DND-41 (cell line): Measurements from ENCODE around the gene SLC27A4.

Source experiments
- ATAC-seq: fragments of 200-7000 bp; cut with Tn5 transposase; 3 replicates; pipeline ENCODE4 v1.9.1; 2021; ENCODE audit warnings: low read depth; ENCODE audit not compliant: insufficient read depth
- DNase-seq: peaks from one replicate; pipeline ENCODE4 v3.0.0-alpha.2; 2020
- H2AFZ ChIP-seq: 2 replicates; pipeline ENCODE4 v1.6.0; 2012; ENCODE audit warnings: low read depth, low read length
- H3K27ac ChIP-seq: 2 replicates; pipeline ENCODE4 v1.5.1; 2012; ENCODE audit warnings: low read length, inconsistent platforms
- H3K27me3 ChIP-seq: fragments of 200-600 bp; sonication (generic); 2 replicates; pipeline ENCODE4 v1.6.0; 2012; ENCODE audit warnings: low read length, mild to moderate bottlenecking, inconsistent platforms; ENCODE audit not compliant: insufficient read depth, poor library complexity
- H3K36me3 ChIP-seq: 2 replicates; pipeline ENCODE4 v1.5.1; 2012; ENCODE audit warnings: low read length, inconsistent platforms; ENCODE audit not compliant: insufficient read depth
- H3K4me1 ChIP-seq: 2 replicates; pipeline ENCODE4 v1.5.1; 2012; ENCODE audit warnings: mild to moderate bottlenecking, low read length; ENCODE audit not compliant: insufficient read depth
- H3K4me2 ChIP-seq: 2 replicates; pipeline ENCODE4 v1.6.0; 2012; ENCODE audit warnings: mild to moderate bottlenecking, moderate library complexity, low read length, inconsistent platforms; ENCODE audit not compliant: insufficient read depth
- H3K4me3 ChIP-seq, 2 experiments: fragments of 200-600 bp in 1 of 2; shearing (Covaris generic) in 1 of 2; 2 replicates each; pipeline ENCODE4 v1.5.1; 2012 to 2016; ENCODE audit warnings: inconsistent platforms in 2 of 2, low read length in 2 of 2, mild to moderate bottlenecking in 2 of 2, low read depth in 1 of 2, moderate library complexity in 1 of 2
- H3K79me2 ChIP-seq: 2 replicates; pipeline ENCODE4 v1.6.0; 2012; ENCODE audit warnings: low read length, inconsistent platforms; ENCODE audit not compliant: insufficient read depth
- H3K9ac ChIP-seq: 2 replicates; pipeline ENCODE4 v1.6.0; 2012; ENCODE audit warnings: low read depth, mild to moderate bottlenecking, inconsistent platforms, low read length, moderate library complexity
- H3K9me3 ChIP-seq: 2 replicates; pipeline ENCODE4 v1.5.1; 2012; ENCODE audit warnings: low read length, moderate library complexity, mild to moderate bottlenecking, inconsistent platforms; ENCODE audit not compliant: insufficient read depth, severe bottlenecking
- H4K20me1 ChIP-seq: 2 replicates; pipeline ENCODE4 v1.6.0; 2012; ENCODE audit warnings: low read length; ENCODE audit not compliant: insufficient read depth
- EZH2 ChIP-seq: IDR thresholded peaks from 3 replicates; pipeline ENCODE4 v1.6.1; 2012; ENCODE audit warnings: borderline replicate concordance, low read depth, mild to moderate bottlenecking, moderate library complexity, low read length, inconsistent platforms; ENCODE audit not compliant: severe bottlenecking
- TF ChIP-seq, protein P1 (sequence below): IDR thresholded peaks from 2 replicates; pipeline ENCODE4 v1.5.1; 2012; ENCODE audit warnings: borderline replicate concordance, low read length, moderate library complexity, mild to moderate bottlenecking; ENCODE audit not compliant: poor library complexity, severe bottlenecking; ENCODE audit errors: extremely low read depth

Gene SLC27A4

DNA sequence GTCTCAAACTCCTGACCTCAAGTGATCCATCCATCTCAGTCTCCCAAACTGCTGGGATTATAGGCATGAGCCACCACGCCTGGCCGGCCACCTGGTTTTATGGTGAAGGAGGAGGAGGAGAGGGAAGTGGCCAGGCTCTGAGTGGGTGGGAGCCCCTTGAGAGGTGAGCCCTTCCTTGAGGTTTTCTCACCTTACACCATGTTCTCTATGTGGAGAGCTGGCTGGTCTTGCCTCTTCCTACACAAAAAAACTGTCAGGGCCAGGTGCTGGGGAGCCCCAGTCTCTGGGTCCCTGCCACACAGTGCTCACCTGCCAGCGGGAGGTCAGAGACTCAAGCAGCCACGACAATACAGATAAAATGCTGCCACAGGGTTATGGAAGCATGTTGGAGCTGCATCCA lies 46.2 kb upstream of the SLC27A4 start:
- Histone ChIP-seq H3K4me1 (peaks cover 8% of the 10 kb centered on the region; the same call in 1 of the 2 replicates), H3K36me3 (no peaks in the 10 kb centered on the region), H3K9me3 (no peaks in the 10 kb centered on the region), H4K20me1 (no peaks in the 10 kb centered on the region), H3K4me3 (no peak overlapping the region), H3K79me2 (no peaks in the 10 kb centered on the region), H3K27ac (no peak overlapping the region), H3K27me3 (no peaks in the 10 kb centered on the region), H2AFZ (no peak overlapping the region), H3K9ac (no peak overlapping the region), H3K4me2 (no peak overlapping the region)
- no peak for DNase-seq
- no peak for ATAC-seq
- TF ChIP-seq, protein P1, sequence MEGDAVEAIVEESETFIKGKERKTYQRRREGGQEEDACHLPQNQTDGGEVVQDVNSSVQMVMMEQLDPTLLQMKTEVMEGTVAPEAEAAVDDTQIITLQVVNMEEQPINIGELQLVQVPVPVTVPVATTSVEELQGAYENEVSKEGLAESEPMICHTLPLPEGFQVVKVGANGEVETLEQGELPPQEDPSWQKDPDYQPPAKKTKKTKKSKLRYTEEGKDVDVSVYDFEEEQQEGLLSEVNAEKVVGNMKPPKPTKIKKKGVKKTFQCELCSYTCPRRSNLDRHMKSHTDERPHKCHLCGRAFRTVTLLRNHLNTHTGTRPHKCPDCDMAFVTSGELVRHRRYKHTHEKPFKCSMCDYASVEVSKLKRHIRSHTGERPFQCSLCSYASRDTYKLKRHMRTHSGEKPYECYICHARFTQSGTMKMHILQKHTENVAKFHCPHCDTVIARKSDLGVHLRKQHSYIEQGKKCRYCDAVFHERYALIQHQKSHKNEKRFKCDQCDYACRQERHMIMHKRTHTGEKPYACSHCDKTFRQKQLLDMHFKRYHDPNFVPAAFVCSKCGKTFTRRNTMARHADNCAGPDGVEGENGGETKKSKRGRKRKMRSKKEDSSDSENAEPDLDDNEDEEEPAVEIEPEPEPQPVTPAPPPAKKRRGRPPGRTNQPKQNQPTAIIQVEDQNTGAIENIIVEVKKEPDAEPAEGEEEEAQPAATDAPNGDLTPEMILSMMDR, result no peak
- no peak for TF ChIP-seq EZH2

DNA sequence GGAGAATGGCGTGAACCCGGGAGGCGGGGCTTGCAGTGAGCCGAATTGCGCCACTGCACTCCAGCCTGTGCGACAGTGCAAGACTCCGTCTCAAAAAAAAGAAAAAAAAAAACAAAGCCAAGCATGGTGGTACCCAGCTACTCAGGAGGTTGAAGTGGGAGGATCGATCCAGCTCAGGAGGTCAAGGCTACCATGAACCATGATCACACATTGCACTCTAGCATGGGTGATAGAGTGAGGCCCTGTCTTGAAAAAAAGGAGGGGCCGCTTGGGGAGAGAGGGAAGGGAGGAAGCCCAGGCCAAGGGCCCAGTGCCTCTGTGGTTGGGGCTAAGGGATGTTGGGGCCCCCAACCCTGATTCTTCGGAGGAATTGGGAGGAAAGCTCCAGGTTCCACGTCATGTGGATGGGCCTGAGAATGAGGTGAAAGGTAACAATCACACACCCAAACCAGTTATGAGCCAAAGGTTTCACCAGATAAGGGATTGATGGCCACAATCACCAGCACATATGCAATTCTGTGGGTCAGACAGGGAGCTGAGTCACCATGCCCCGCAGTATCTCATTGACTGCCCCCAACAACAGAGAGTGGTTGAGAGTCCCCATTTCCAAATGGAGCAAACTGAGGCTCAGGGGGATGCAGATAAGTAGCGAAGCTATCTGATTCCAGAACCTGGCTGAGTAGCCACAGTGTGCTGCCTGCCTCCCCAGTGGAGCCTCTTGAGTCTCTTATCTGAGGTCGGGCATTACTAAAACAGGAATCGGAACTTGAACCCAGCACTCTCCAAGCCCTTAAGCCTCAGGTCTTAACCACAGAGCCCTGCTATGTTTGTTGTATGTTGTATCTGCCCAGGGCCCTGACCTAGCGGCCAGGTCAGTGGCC lies 43.7 kb upstream of the SLC27A4 start:
- H3K4me1 ChIP-seq, result peaks cover 8% of the 10 kb centered on the region; the same call in 1 of the 2 replicates
- no peak for DNase-seq
- no peak overlapping the region for H3K9ac ChIP-seq
- no peak for ATAC-seq
- H3K4me2 ChIP-seq, result no peak overlapping the region
- H4K20me1 ChIP-seq, result no peaks in the 10 kb centered on the region
- no peak overlapping the region for H2AFZ ChIP-seq
- no peaks in the 10 kb centered on the region for H3K27me3 ChIP-seq
- no peak overlapping the region for H3K4me3 ChIP-seq
- no peaks in the 10 kb centered on the region for H3K79me2 ChIP-seq
- no peaks in the 10 kb centered on the region for H3K36me3 ChIP-seq
- no peaks in the 10 kb centered on the region for H3K9me3 ChIP-seq
- TF ChIP-seq, protein P1, result no peak
- TF ChIP-seq EZH2, result no peak
- no peak overlapping the region for H3K27ac ChIP-seq

DNA sequence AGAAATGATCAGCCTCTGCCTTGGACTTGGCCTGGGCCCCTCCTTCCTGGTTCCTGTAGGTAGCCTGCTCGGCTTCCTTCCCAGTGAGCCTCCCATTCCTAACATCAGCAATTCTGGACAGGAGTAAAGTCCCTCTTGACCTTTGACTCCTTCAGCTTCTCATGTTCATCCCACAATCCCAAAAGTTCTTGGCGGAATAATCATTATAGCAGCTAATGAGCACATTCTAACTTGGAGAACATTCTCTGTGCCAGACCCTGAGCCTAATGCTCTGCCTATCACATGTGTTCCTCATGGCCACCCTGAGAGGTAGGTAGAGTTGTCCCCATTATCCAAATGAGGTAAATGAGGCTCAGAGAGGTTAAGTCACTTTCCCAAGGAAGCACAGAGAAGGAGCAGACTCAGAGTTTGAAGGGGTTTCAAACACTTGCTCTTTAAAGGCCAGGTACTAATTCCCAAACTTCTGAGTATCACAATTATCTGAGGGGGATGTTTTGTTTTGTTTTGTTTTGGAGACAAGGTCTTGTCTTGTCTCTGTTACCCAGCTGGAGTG lies 43.0 kb upstream of the SLC27A4 start:
- Histone ChIP-seq H3K9me3 (no peaks in the 10 kb centered on the region), H3K27me3 (no peaks in the 10 kb centered on the region), H3K36me3 (no peaks in the 10 kb centered on the region), H3K79me2 (no peaks in the 10 kb centered on the region), H3K4me2 (no peak overlapping the region), H2AFZ (no peak overlapping the region), H3K4me1 (peaks cover 8% of the 10 kb centered on the region; the same call in 1 of the 2 replicates), H3K9ac (no peak overlapping the region), H4K20me1 (no peaks in the 10 kb centered on the region), H3K27ac (no peak overlapping the region), H3K4me3 (no peak overlapping the region)
- ATAC-seq, result no peak
- DNase-seq, result no peak
- no peak for TF ChIP-seq EZH2
- TF ChIP-seq, protein P1, result no peak
